ENCODE measurements around the gene ANKRD45. TPM values are rescaled to one million over a fixed set of nuclear protein-coding genes. Genes with fewer than 3 reads are reported as not detected.
"Not testable (repeated sequence)": the region's sequence is repeated elsewhere in the genome, so short reads cannot be mapped to it uniquely, and the experiment has no call there.

ANKRD45 gene
- total and polyA plus RNA-seq, 2 donors = 0.32 to 0.63 TPM

GRCh38 chr1:173635116-173635515 is 34.5 kb downstream of the ANKRD45 start, which contains the start of gene TEX50:
TEX50 (plus strand) TSS chr1:173635338; CDS start chr1:173635522, 184 bp downstream.
- WGBS = 81% methylated on average over 1 of the region's 1 CpG
- Histone ChIP-seq H3K27ac (ENCODE audit: low read depth) (no peak within 1 kb of the TSS), H3K4me3 (ENCODE audit: low read depth, low read length) (no peak within 1 kb of the TSS), H3K36me3 (ENCODE audit: insufficient read depth) (no peaks in the 10 kb centered on the region), H3K4me1 (ENCODE audit: insufficient read depth) (no peaks in the 10 kb centered on the region)
- no peak for DNase-seq (ENCODE audit: extremely low spot score)

GRCh38 chr1:173628888-173629287 is 40.8 kb downstream of the ANKRD45 start:
- no peaks in the 10 kb centered on the region for H3K4me1 ChIP-seq (ENCODE audit: insufficient read depth)
- WGBS = 77% methylated on average over 3 of the region's 3 CpGs
- H3K4me3 ChIP-seq (ENCODE audit: low read depth, low read length) = no peak overlapping the region
- no peak for DNase-seq (ENCODE audit: extremely low spot score)
- no peak overlapping the region for H3K27ac ChIP-seq (ENCODE audit: low read depth)
- H3K36me3 ChIP-seq (ENCODE audit: insufficient read depth) = no peaks in the 10 kb centered on the region

GRCh38 chr1:173627269-173627668 is 42.4 kb downstream of the ANKRD45 start:
- Histone ChIP-seq H3K36me3 (ENCODE audit: insufficient read depth) (no peaks in the 10 kb centered on the region), H3K27ac (ENCODE audit: low read depth) (no peak overlapping the region), H3K4me1 (ENCODE audit: insufficient read depth) (no peaks in the 10 kb centered on the region), H3K4me3 (ENCODE audit: low read depth, low read length) (no peak overlapping the region)
- no peak for DNase-seq (ENCODE audit: extremely low spot score)

- H3K36me3 ChIP-seq (ENCODE audit: insufficient read depth) = no peaks in the 10 kb centered on the region
- H3K4me1 ChIP-seq (ENCODE audit: insufficient read depth) = no peaks in the 10 kb centered on the region
- 92% methylated on average over 4 of the region's 4 CpGs for WGBS
- H3K4me3 ChIP-seq (ENCODE audit: low read depth, low read length) = no peak overlapping the region
- no peak overlapping the region for H3K27ac ChIP-seq (ENCODE audit: low read depth)
- no peak for DNase-seq (ENCODE audit: extremely low spot score)
These were observed 52.8 kb downstream of the ANKRD45 start for GRCh38 chr1:173616859-173617258.

GRCh38 chr1:173613086-173613485 is 56.6 kb downstream of the ANKRD45 start:
- not testable (repeated sequence) for H3K4me1 ChIP-seq (ENCODE audit: insufficient read depth); H3K36me3 ChIP-seq (ENCODE audit: insufficient read depth); H3K27ac ChIP-seq (ENCODE audit: low read depth); DNase-seq (ENCODE audit: extremely low spot score); H3K4me3 ChIP-seq (ENCODE audit: low read depth, low read length)
- 93% methylated on average over 32 of the region's 32 CpGs for WGBS

- H3K36me3 ChIP-seq (ENCODE audit: insufficient read depth) = no peaks in the 10 kb centered on the region
- no peak overlapping the region for H3K27ac ChIP-seq (ENCODE audit: low read depth)
- 78% methylated on average over 4 of the region's 4 CpGs for WGBS
- no peak overlapping the region for H3K4me3 ChIP-seq (ENCODE audit: low read depth, low read length)
- H3K4me1 ChIP-seq (ENCODE audit: insufficient read depth) = no peaks in the 10 kb centered on the region
- no peak for DNase-seq (ENCODE audit: extremely low spot score)
These were observed 61.0 kb downstream of the ANKRD45 start for GRCh38 chr1:173608503-173609216.

- H3K27ac ChIP-seq (ENCODE audit: low read depth) = no peak within 1 kb of the TSS
- 18% methylated on average over 5 of the region's 5 CpGs for WGBS
- H3K4me3 ChIP-seq (ENCODE audit: low read depth, low read length) = no peak within 1 kb of the TSS
- H3K4me1 ChIP-seq (ENCODE audit: insufficient read depth) = no peaks in the 10 kb centered on the region
- no peaks in the 10 kb centered on the region for H3K36me3 ChIP-seq (ENCODE audit: insufficient read depth)
- DNase-seq (ENCODE audit: extremely low spot score) = no peak
These were observed 66.5 kb downstream of the ANKRD45 start, which contains the start of gene SLC9C2 for GRCh38 chr1:173603056-173603591. SLC9C2 (minus strand) TSS chr1:173603072; CDS start chr1:173601776, 1,296 bp downstream.

- H3K4me1 ChIP-seq (ENCODE audit: insufficient read depth) = no peaks in the 10 kb centered on the region
- no peak overlapping the region for H3K4me3 ChIP-seq (ENCODE audit: low read depth, low read length)
- no peak for DNase-seq (ENCODE audit: extremely low spot score)
- no peak overlapping the region for H3K27ac ChIP-seq (ENCODE audit: low read depth)
- WGBS = 94% methylated on average over 2 of the region's 2 CpGs
- H3K36me3 ChIP-seq (ENCODE audit: insufficient read depth) = no peaks in the 10 kb centered on the region
These were observed 68.1 kb downstream of the ANKRD45 start for GRCh38 chr1:173601588-173601987.

GRCh38 chr1:173596097-173596825 is 73.4 kb downstream of the ANKRD45 start:
- H3K4me3 ChIP-seq (ENCODE audit: low read depth, low read length) = no peak overlapping the region
- 88% methylated on average over 3 of the region's 3 CpGs for WGBS
- no peak for DNase-seq (ENCODE audit: extremely low spot score)

GRCh38 chr1:173591138-173591537 is 78.5 kb downstream of the ANKRD45 start:
- not testable (repeated sequence) for H3K27ac ChIP-seq (ENCODE audit: low read depth); H3K4me1 ChIP-seq (ENCODE audit: insufficient read depth); H3K4me3 ChIP-seq (ENCODE audit: low read depth, low read length); H3K36me3 ChIP-seq (ENCODE audit: insufficient read depth); DNase-seq (ENCODE audit: extremely low spot score)
- WGBS = 77% methylated on average over 5 of the region's 5 CpGs

More at GRCh38 chr1:173596097-173596825, 73.4 kb downstream of the ANKRD45 start:
- Histone ChIP-seq H3K36me3 (ENCODE audit: insufficient read depth) (no peaks in the 10 kb centered on the region), H3K4me1 (ENCODE audit: insufficient read depth) (no peaks in the 10 kb centered on the region), H3K27ac (ENCODE audit: low read depth) (no peak overlapping the region)

- H3K4me1 ChIP-seq (ENCODE audit: insufficient read depth) = no peaks in the 10 kb centered on the region
- no peak overlapping the region for H3K27ac ChIP-seq (ENCODE audit: low read depth)
- DNase-seq (ENCODE audit: extremely low spot score) = no peak
- 52% methylated on average over 1 of the region's 1 CpG for WGBS
- H3K4me3 ChIP-seq (ENCODE audit: low read depth, low read length) = no peak overlapping the region
- no peaks in the 10 kb centered on the region for H3K36me3 ChIP-seq (ENCODE audit: insufficient read depth)
These were observed 79.1 kb downstream of the ANKRD45 start for GRCh38 chr1:173590557-173590956.

GRCh38 chr1:173581383-173582079 is 88.1 kb downstream of the ANKRD45 start:
- Histone ChIP-seq H3K27ac (ENCODE audit: low read depth) (no peak overlapping the region), H3K4me3 (ENCODE audit: low read depth, low read length) (no peak overlapping the region), H3K36me3 (ENCODE audit: insufficient read depth) (no peaks in the 10 kb centered on the region), H3K4me1 (ENCODE audit: insufficient read depth) (no peaks in the 10 kb centered on the region)
- 54% methylated on average over 1 of the region's 1 CpG for WGBS
- DNase-seq (ENCODE audit: extremely low spot score) = no peak

GRCh38 chr1:173580658-173581057 is 89.0 kb downstream of the ANKRD45 start:
- H3K4me1 ChIP-seq (ENCODE audit: insufficient read depth) = no peaks in the 10 kb centered on the region
- 69% methylated on average over 3 of the region's 3 CpGs for WGBS
- H3K36me3 ChIP-seq (ENCODE audit: insufficient read depth) = no peaks in the 10 kb centered on the region
- H3K27ac ChIP-seq (ENCODE audit: low read depth) = no peak overlapping the region
- no peak overlapping the region for H3K4me3 ChIP-seq (ENCODE audit: low read depth, low read length)
- no peak for DNase-seq (ENCODE audit: extremely low spot score)
